BLaER1 treated with 17β-estradiol and CSF1 and Interleukin-3, amounts not matched to agents 10 nM and 100 nM (cell line): Measurements from ENCODE around the gene HNRNPA2B1.

Experiments used
- H3K27ac ChIP-seq, 11 experiments: shearing (Covaris generic); formaldehyde crosslinking; 2 replicates each; pipeline ENCODE4 v1.8.1; 2022
- H3K27me3 ChIP-seq, 11 experiments: shearing (Covaris generic); formaldehyde crosslinking; 2 replicates each; pipeline ENCODE4 v1.8.1; 2022
- H3K36me3 ChIP-seq, 11 experiments: shearing (Covaris generic); formaldehyde crosslinking; 2 replicates each; pipeline ENCODE4 v1.8.1; 2022
- H3K4me1 ChIP-seq, 10 experiments: shearing (Covaris generic); formaldehyde crosslinking; 2 replicates each; pipeline ENCODE4 v1.8.1; 2022
- H3K4me2 ChIP-seq, 11 experiments: shearing (Covaris generic); formaldehyde crosslinking; 2 replicates each; pipeline ENCODE4 v1.8.1; 2022
- H3K4me3 ChIP-seq, 10 experiments: shearing (Covaris generic); formaldehyde crosslinking; 2 replicates each; pipeline ENCODE4 v1.8.1; 2022
- H3K9ac ChIP-seq, 11 experiments: shearing (Covaris generic); formaldehyde crosslinking; 2 replicates each; pipeline ENCODE4 v1.8.1; 2022
- H3K9me3 ChIP-seq, 11 experiments: shearing (Covaris generic); formaldehyde crosslinking; replicated peaks in 1 of 11; 2 replicates each; pipeline ENCODE4 v1.8.1; 2022
- H4K20me1 ChIP-seq, 11 experiments: shearing (Covaris generic); formaldehyde crosslinking; 2 replicates each; pipeline ENCODE4 v1.8.1; 2022
- Cebpa-rat ChIP-seq, 11 experiments: shearing (Covaris generic); IDR thresholded peaks; 2 replicates each; pipeline ENCODE4 v1.8.1; 2022

HNRNPA2B1 gene

DNA sequence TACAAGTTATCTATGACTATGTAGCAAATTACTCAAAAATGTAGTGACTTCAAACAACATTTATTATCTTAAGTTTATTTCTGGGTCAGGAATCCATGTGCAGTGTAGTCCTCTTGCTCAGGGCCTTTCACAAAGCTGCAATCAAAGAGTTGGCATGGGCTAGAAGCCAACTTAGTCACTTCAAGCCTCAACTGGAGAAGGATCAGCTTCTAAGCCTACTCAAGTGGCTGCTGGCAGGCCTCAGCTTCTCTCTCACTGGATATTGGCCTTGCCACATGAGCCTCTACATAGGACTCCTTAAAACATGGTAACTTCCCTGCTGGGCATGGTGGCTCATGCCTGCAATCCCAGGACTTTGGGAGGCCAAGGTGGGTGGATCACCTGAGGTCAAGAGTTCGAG, 53.5 kb downstream of the HNRNPA2B1 start:
- no peaks in the 10 kb centered on the region for H3K36me3 ChIP-seq
- H4K20me1 ChIP-seq: no peaks in the 10 kb centered on the region

GRCh38 chr7:26145238-26145637, 55.3 kb downstream of the HNRNPA2B1 start:
- no peak overlapping the region for H3K9ac ChIP-seq

More for the DNA sequence above, 53.5 kb downstream of the HNRNPA2B1 start:
- Histone ChIP-seq H3K4me2 (no peak overlapping the region), H3K9me3 (peaks cover 11 to 27% (median 22%) of the 10 kb centered on the region in 11 experiments), H3K4me3 (peak overlapping the region in 1 of 10 experiments; percentile 8; a peak in 1 of 20 replicates), H3K4me1 (peaks cover 6 to 15% (median 8%) of the 10 kb centered on the region in 10 experiments; a peak in 17 of 20 replicates), H3K9ac (no peak overlapping the region), H3K27ac (no peak overlapping the region), H3K27me3 (no peaks in the 10 kb centered on the region)
- no peak for TF ChIP-seq Cebpa-rat (IDR thresholded peaks at IDR 0.05)

DNA sequence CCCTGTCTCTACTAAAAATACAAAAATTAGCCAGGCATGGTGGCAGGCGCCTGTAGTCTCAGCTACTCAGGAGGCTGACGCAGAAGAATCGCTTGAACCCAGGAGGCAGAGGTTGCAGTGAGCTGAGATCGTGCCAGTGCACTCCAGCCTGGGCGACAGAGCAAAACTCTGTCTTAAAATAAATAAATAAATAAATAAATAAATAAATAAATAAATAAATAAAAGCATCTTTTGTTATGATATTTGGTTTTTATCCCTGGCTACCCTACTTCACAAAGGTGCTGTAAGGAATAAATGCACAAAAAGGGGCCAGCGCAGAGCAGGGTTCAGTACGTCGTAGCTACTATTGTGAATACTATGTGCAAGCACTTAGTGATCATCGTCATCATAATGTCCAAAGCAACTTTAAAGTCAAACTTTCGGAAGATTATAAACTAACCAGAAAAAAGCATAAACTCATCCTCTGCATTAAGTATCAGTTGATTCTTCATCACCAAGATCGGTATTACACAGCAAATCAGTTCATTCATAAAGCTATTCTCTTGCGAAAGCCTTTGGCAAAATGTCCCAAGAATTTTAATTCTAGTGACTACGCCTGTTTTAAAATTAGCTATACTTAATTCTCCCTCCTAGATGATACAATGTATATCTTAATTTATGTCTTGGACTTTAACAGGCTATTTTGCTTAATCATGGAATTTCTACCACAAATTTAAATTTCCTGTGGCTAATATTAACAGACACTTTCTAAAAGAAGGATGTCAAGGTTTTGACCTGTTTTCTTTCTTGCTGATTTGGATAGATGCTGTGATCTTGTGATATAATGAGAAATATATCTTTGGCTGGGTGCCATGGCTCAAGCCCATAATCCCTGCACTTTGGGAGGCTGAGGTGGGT, 56.1 kb downstream of the HNRNPA2B1 start:
- no peak overlapping the region for H3K9ac ChIP-seq
- TF ChIP-seq Cebpa-rat (IDR thresholded peaks at IDR 0.05): no peak
- no peak overlapping the region for H3K4me3 ChIP-seq
- H3K9me3 ChIP-seq: peaks cover 11 to 27% (median 22%) of the 10 kb centered on the region in 11 experiments
- peak overlapping the region in 1 of 11 experiments; percentile 41; a peak in 1 of 22 replicates for H3K4me2 ChIP-seq
- H3K27ac ChIP-seq: no peak overlapping the region
- H3K36me3 ChIP-seq: no peaks in the 10 kb centered on the region
- H4K20me1 ChIP-seq: no peaks in the 10 kb centered on the region
- H3K27me3 ChIP-seq: no peaks in the 10 kb centered on the region
- peaks cover 0 to 20% (median 0%) of the 10 kb centered on the region in 10 experiments; a peak in 3 of 20 replicates for H3K4me1 ChIP-seq

More at GRCh38 chr7:26145238-26145637, 55.3 kb downstream of the HNRNPA2B1 start:
- Histone ChIP-seq H3K9me3 (peaks cover 11 to 27% (median 22%) of the 10 kb centered on the region in 11 experiments), H4K20me1 (no peaks in the 10 kb centered on the region), H3K4me2 (peak overlapping the region in 1 of 11 experiments; percentile 41; a peak in 1 of 22 replicates), H3K4me1 (peaks cover 0 to 15% (median 0%) of the 10 kb centered on the region in 10 experiments; a peak in 2 of 20 replicates), H3K36me3 (no peaks in the 10 kb centered on the region), H3K27ac (no peak overlapping the region), H3K27me3 (no peaks in the 10 kb centered on the region), H3K4me3 (no peak overlapping the region)
- no peak for TF ChIP-seq Cebpa-rat (IDR thresholded peaks at IDR 0.05)

GRCh38 chr7:26143298-26144048, 57.1 kb downstream of the HNRNPA2B1 start:
- Histone ChIP-seq H3K27ac (no peak overlapping the region), H3K4me3 (no peak overlapping the region), H4K20me1 (no peaks in the 10 kb centered on the region), H3K9ac (no peak overlapping the region), H3K4me1 (peaks cover 0 to 27% (median 0%) of the 10 kb centered on the region in 10 experiments; a peak in 3 of 20 replicates), H3K9me3 (peaks cover 11 to 27% (median 22%) of the 10 kb centered on the region in 11 experiments), H3K27me3 (no peaks in the 10 kb centered on the region), H3K36me3 (no peaks in the 10 kb centered on the region), H3K4me2 (no peak overlapping the region)
- no peak for TF ChIP-seq Cebpa-rat (IDR thresholded peaks at IDR 0.05)

DNA sequence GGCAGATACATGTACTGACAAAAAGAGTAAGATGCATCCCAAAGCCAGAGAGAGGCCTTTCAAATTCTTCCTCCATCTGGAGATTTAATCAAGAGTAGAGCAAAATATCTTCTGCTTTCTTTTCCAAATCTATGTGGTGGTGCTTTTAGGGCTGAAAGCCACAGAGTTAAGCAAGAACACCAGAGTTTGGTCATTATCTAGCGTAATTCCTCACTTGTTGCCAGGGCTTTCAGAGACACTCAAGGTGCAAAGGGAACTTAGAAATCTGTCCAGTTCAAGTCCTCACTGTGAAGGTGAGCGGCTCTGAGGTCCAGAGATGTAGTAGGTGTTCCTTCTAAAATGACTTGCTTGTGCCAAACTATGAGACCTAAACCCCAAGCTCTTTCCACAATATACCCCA, 59.5 kb downstream of the HNRNPA2B1 start:
- H3K4me1 ChIP-seq: peaks cover 0 to 27% (median 0%) of the 10 kb centered on the region in 10 experiments; a peak in 3 of 20 replicates
- H3K9ac ChIP-seq: no peak overlapping the region
- H3K36me3 ChIP-seq: no peaks in the 10 kb centered on the region
- H3K4me2 ChIP-seq: no peak overlapping the region
- peaks cover 0 to 4% (median 2%) of the 10 kb centered on the region in 11 experiments; a peak in 8 of 22 replicates for H3K9me3 ChIP-seq
- no peak overlapping the region for H3K4me3 ChIP-seq
- H3K27ac ChIP-seq: no peak overlapping the region
- no peak for TF ChIP-seq Cebpa-rat (IDR thresholded peaks at IDR 0.05)
- H3K27me3 ChIP-seq: no peaks in the 10 kb centered on the region
- no peaks in the 10 kb centered on the region for H4K20me1 ChIP-seq

DNA sequence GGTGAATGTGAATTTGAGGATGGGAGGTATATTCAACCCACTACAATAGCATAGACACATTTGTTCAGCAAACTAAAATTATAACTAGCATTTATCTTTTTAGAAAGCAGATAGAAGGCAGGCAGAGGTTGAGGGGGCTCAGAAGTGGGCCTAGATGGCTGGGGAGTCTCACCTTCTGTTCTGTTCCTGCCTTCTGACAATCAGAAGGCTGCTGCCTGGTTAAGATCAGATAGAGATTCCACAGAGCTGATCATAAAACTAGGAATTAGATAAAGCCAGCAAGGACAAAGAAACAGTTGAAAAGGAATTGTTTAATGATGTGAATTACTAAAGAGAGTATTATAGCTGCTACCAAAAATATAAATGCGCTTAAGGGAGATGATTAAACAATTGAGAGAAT, 60.2 kb downstream of the HNRNPA2B1 start:
- Histone ChIP-seq H4K20me1 (no peaks in the 10 kb centered on the region), H3K27me3 (no peaks in the 10 kb centered on the region), H3K4me2 (no peak overlapping the region), H3K9me3 (no peaks in the 10 kb centered on the region; a peak in 3 of 22 replicates), H3K4me3 (no peak overlapping the region), H3K9ac (no peak overlapping the region), H3K27ac (0 out of 22 replicates have a peak overlapping the region, but pooled peaks of 1 of the 11 experiments have one; percentile 24), H3K36me3 (no peaks in the 10 kb centered on the region), H3K4me1 (peaks cover 0 to 27% (median 0%) of the 10 kb centered on the region in 10 experiments; a peak in 3 of 20 replicates)
- TF ChIP-seq Cebpa-rat (IDR thresholded peaks at IDR 0.05): no peak
